ENCODE results near the gene ACP4.
"Not testable (repeated sequence)": the region's sequence is repeated elsewhere in the genome, so short reads cannot be mapped to it uniquely, and the experiment has no call there.

ACP4 gene

DNA sequence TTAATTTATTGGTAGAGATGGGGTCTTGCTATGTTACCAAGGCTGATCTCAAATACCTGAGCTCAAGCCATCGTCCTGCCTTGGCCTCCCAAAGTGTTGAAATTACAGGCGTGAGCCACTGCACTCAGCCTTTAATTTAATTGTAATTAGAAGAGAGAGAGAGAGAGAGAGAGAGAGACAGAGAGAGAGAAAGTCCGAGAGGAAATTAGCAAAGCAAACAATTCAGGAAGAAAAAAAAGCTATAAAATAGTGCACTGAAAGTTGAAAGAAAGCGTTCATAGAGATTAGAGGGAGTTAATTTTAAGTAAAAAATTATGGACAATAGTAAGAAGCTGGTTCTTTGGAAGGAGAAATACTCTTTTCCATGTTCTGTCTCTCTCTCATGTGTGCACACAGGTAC, 13.0 kb upstream of the ACP4 start:
- DNase-seq (ENCODE audit: low read depth in 2 of 2) = no peak

DNA sequence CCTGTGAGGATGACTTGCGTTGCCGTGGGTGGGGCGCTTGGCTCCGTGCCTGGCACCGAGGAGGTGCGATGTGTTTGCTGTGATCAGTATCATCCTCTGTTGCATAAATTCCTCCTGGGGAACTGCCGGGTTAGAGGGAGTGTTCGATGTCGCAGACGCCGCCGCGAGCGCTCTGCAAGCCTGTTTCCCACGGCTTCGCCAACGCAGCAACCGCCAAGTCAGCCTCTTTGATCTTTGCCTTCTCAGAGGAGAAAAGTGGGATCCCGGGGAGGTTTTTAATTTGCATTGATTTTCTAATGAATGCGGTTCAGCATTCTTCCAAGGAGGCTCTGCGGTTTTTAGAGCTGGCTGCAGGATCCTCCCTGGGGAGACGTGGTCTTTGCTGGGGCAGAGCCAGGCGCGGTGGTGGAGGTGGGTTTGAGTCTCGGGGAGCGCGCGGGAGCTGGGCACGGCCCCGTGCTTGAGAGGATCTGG, 12.3 kb upstream of the ACP4 start:
- DNase-seq (ENCODE audit: low read depth in 2 of 2) = no peak

DNA sequence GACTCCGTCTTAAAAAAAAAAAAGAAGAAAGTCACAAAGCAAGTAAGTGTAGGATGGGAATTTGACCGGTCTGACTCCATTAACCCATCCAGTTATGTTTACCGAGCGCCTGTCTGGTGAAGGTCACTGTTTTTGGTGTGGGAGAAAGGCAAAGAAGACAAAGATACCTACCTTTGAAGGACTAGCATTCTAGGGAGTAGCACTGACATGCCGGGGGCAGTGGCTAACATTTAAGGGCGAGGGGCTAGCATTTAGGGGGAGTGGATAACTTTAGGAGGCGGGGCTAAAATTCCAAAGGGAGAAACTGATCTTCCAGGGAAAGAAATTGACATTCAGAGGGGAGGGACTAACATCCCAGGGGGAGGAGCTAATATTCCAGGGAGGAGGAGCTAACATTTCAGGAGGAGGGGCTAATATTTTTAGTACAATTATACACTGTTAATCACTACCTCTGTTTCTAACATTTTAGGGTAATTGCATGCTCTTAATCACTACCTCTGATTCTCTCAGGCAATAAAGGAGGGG, 11.2 kb upstream of the ACP4 start:
- DNase-seq (ENCODE audit: low read depth in 2 of 2) = no peak

DNA sequence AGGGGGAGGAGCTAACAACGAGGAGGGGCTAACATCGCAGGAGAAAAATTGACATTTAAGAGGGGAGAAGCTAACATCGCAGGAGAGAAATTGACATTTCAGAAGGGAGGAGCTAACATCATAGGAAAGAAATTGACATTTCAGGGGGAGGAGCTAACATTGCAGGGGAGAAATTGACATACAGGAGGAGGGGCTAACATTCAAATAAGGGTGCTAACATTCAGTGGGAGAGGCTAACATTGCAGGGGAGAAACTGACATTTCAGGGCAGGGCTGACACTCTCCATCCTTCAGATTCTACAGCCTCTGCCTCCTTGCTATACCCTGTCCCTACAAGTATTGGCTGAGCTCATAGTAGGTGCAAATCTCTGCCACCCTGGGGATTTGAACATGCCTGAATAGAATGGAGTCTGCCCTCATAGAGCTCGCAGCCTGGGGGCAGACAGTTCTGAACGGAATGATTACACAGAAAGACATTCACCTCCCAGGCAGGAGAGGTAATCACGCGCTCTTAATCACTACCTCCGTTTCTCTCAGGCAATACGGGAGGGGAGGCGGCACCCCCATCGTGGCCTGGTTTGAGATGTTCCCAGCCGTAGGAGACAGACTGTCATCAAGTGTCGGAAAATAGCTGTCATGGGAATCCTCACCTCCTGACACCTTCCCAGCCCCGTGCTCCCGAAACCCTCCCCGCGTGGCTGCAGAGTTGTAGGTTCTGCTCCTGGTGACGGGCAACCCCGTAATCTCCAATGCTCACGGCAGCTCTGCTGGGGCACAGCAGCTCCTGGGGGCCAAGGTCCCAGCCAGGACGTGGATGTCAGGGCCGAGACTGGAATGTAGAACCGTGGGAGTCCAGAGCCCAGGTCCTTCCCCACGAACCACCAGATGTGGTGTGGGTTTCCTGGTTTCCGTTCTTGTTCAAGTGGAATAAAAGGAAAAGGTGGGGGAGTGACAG, 10.4 kb upstream of the ACP4 start:
- DNase-seq (ENCODE audit: low read depth in 2 of 2) = no peak

GRCh38 chr19:50780753-50781435, 9.3 kb upstream of the ACP4 start:
- no peak for DNase-seq (ENCODE audit: low read depth in 2 of 2)

GRCh38 chr19:50783848-50784152, 6.4 kb upstream of the ACP4 start:
- DNase-seq (ENCODE audit: low read depth in 2 of 2) = not testable (repeated sequence)

- DNase-seq (ENCODE audit: low read depth in 2 of 2) = no peak
Observed at GRCh38 chr19:50784710-50785109, 5.5 kb upstream of the ACP4 start.

- no peak for DNase-seq (ENCODE audit: low read depth in 2 of 2)
Observed at GRCh38 chr19:50785329-50785728, 4.9 kb upstream of the ACP4 start.

GRCh38 chr19:50790922-50791467, 780 bp downstream of the ACP4 start:
- no peak for DNase-seq (ENCODE audit: low read depth in 2 of 2)

GRCh38 chr19:50791594-50792271, 1.5 kb downstream of the ACP4 start:
- no peak for DNase-seq (ENCODE audit: low read depth in 2 of 2)

GRCh38 chr19:50792272-50793250, 2.3 kb downstream of the ACP4 start:
- no peak for DNase-seq (ENCODE audit: low read depth in 2 of 2)

DNA sequence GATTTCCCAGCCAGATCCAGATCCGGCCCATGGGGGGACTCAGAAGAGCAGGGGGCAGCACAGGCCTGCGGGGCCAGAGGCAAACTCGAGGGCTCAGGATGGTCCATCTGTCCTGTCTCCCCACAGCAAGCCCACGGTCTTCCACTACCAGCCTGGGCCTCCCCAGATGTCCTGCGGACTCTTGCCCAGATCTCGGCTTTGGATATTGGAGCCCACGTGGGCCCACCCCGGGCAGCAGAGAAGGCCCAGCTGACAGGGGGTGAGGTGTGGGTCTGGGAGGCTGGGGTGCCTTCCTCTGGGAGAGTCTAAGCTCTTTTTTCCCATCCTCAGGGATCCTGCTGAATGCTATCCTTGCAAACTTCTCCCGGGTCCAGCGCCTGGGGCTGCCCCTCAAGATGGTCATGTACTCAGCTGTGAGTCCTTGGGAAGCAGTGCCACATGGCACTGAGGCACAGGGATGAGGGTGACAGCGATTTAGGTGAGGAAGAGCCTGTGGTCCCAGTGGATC, 3.4 kb downstream of the ACP4 start:
- no peak for DNase-seq (ENCODE audit: low read depth in 2 of 2)

GRCh38 chr19:50794074-50794875, 4.1 kb downstream of the ACP4 start:
- DNase-seq (ENCODE audit: low read depth in 2 of 2) = no peak

DNA sequence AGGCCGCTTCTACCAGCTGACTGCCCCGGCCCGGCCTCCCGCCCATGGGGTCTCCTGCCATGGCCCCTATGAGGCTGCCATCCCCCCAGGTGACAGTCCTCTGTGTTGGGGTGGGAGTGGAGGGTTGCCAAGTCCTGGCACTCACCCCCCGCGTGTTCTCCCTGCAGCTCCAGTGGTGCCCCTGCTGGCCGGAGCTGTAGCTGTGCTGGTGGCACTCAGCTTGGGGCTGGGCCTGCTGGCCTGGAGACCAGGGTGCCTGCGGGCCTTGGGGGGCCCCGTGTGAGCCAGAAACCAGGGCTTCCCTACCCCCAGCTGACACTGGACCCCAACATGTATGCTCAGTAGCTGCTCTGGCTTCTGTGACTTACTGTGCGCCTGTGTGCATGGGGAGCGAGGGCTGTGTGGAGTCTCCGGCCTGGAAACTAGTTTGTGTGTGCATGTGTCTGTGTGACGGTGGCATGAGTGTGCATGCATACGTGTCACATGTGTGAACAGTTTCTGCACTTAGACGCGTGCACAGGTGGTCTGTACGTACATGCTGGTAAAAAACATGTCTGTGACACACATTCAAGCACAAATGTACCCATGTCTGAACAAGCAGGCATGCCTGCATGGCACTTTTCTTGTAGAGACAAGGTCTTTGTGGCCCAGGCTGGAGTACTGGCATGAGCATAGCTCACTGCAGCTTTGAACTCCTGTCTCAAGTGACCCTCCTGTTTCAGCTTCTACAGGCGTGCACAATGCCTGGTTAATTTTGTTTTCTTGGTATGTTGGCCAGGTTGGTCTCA, 4.9 kb downstream of the ACP4 start:
- no peak for DNase-seq (ENCODE audit: low read depth in 2 of 2)

DNA sequence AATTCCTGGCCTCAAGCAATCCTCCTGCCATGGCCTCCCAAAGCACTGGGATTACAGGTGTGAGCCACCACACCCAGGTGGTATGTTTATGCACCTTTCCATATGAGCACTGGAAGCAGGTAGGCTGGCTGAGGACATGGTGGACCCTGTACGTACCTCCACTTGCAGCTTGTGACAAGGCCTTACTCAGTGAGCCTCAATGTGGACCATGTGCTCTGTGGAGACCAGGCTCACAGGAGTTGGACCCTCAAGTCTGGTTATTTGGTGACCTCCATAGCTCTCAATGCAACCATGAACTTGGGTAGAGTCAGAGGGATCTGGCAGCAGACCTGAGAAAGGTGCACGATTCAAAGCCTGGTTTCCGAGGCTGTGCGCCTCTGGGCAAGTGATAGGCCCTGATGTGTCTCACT, 5.5 kb downstream of the ACP4 start:
- DNase-seq (ENCODE audit: low read depth in 2 of 2) = no peak

- DNase-seq (ENCODE audit: low read depth in 2 of 2) = no peak
Observed at GRCh38 chr19:50796128-50796633, 6.0 kb downstream of the ACP4 start.

DNA sequence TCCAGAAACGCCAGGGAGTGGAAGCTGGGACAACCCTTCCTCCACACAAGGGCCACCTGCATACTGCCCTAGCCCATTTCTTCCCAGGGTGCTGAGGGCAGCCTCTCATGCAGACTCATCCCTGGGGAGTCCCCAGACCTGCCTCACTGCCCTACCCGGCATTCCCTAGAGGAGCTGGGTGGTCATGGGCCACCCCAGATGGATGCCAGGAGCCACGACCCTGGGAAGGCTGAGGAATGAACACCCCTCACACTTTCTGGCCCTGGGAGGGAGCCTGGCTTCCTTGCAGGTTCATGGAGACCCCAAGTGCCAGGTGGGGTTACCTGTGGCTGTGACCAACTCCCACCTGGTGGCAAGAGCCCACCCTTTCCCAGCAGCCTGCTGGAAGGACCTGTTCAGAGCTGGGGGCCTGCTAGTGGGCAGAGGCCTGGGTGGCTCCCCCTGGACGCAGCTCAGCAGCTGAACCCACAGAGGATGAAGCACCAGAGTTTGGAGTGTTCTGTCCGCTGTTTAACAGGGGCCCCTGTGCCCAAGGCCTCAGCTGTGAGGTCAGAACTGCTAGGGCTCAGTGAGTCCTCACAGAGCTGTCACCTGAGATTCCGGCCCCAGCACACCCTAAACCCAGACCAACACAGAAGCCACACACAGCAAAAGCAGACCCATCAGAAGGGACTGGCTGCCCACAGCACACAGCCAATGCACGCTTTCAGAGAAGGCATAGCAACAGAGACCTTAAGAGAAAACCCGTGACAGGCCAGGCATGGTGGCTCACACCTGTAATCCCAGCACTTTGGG, 6.6 kb downstream of the ACP4 start:
- DNase-seq (ENCODE audit: low read depth in 2 of 2) = no peak

GRCh38 chr19:50797429-50797780, 7.2 kb downstream of the ACP4 start:
- DNase-seq (ENCODE audit: low read depth in 2 of 2) = no peak
